Activated CD8-positive, alpha-beta memory T cell treated with anti-CD3 and anti-CD28 coated beads for 24 hours (primary cell): ENCODE measurements around the gene ZNF670.
A peak's percentile ranks its signal among the peaks of the same experiment; 100 is the strongest.

Experiments
- DNase-seq: peaks from one replicate; pipeline ENCODE4 v3.0.0-alpha.2; 2020

ZNF670 gene

GRCh38 chr1:247103859-247104591 is 25.4 kb upstream of the ZNF670 start, which contains the start of gene ZNF669:
ZNF669 (minus strand) TSS chr1:247104356; CDS start chr1:247104199, 157 bp downstream.
- peak; percentile 96 for DNase-seq

- DNase-seq, result no peak
These were observed 23.8 kb upstream of the ZNF670 start for GRCh38 chr1:247102381-247102780.

GRCh38 chr1:247100676-247101279 is 22.2 kb upstream of the ZNF670 start:
- no peak for DNase-seq

- no peak for DNase-seq
These were observed 18.3 kb upstream of the ZNF670 start for GRCh38 chr1:247096958-247097357.

GRCh38 chr1:247096544-247096943 is 17.9 kb upstream of the ZNF670 start:
- no peak for DNase-seq

GRCh38 chr1:247096112-247096511 is 17.5 kb upstream of the ZNF670 start:
- DNase-seq, result no peak

GRCh38 chr1:247090455-247090854 is 11.8 kb upstream of the ZNF670 start:
- DNase-seq, result no peak

- no peak for DNase-seq
These were observed 11.2 kb upstream of the ZNF670 start for GRCh38 chr1:247089616-247090375.

- DNase-seq, result no peak
These were observed 10.4 kb upstream of the ZNF670 start for GRCh38 chr1:247088967-247089366.

- DNase-seq, result no peak
These were observed 8.6 kb upstream of the ZNF670 start for GRCh38 chr1:247087256-247087655.

- DNase-seq, result no peak
These were observed 6.7 kb upstream of the ZNF670 start for GRCh38 chr1:247085310-247085709.

GRCh38 chr1:247084771-247085170 is 6.2 kb upstream of the ZNF670 start:
- DNase-seq, result no peak

- no peak for DNase-seq
These were observed 697 bp upstream of the ZNF670 start for GRCh38 chr1:247079141-247079874.

GRCh38 chr1:247077876-247078257 is 744 bp downstream of the ZNF670 start:
- no peak for DNase-seq

GRCh38 chr1:247077213-247077612 is 1.4 kb downstream of the ZNF670 start:
- DNase-seq, result no peak

- no peak for DNase-seq
These were observed 8.0 kb downstream of the ZNF670 start for GRCh38 chr1:247070645-247071044.

- DNase-seq, result no peak
These were observed 14.3 kb downstream of the ZNF670 start for GRCh38 chr1:247064304-247064703.

GRCh38 chr1:247060771-247061170 is 17.8 kb downstream of the ZNF670 start:
- no peak for DNase-seq

- no peak for DNase-seq
These were observed 22.5 kb downstream of the ZNF670 start for GRCh38 chr1:247056071-247056470.

- DNase-seq, result no peak
These were observed 23.6 kb downstream of the ZNF670 start for GRCh38 chr1:247054992-247055415.

GRCh38 chr1:247047702-247048101 is 30.9 kb downstream of the ZNF670 start:
- DNase-seq, result no peak

GRCh38 chr1:247047260-247047659 is 31.4 kb downstream of the ZNF670 start:
- DNase-seq, result no peak

GRCh38 chr1:247043406-247043805 is 35.2 kb downstream of the ZNF670 start:
- DNase-seq, result no peak
